Urinary bladder (tissue), 2 donors: Measurements from ENCODE around the gene USP17L21. TPM values are rescaled to one million over a fixed set of nuclear protein-coding genes. Genes with fewer than 3 reads are reported as not detected.

Experiments used
- polyA plus RNA-seq: library from polyadenylated mRNA; stranded (reverse); fragments of 200-250 nt; gene quantifications from one replicate; pipeline ENCODE4 v1.2.3, GENCODE V29; 2013
- total RNA-seq: library from RNA; depleted of rRNA; stranded (reverse); fragments of >200 nt; gene quantifications from one replicate; pipeline ENCODE4 v1.2.3, GENCODE V29; 2014
- donor health status: healthy.

USP17L21 gene
- total and polyA plus RNA-seq, 2 donors = not detected

Other genes with a start within 250 kb of the USP17L21 start
- gene FAM90A26, start 92.5 kb upstream of the USP17L21 start, total RNA-seq = not detected
- gene FAM90A26, start 92.5 kb upstream of the USP17L21 start, polyA plus RNA-seq = not detected
- not detected for gene USP17L10, start 52.2 kb upstream of the USP17L21 start, total RNA-seq
- not detected for gene USP17L10, start 52.2 kb upstream of the USP17L21 start, polyA plus RNA-seq
- not detected for gene USP17L11, start 47.5 kb upstream of the USP17L21 start, total RNA-seq
- not detected for gene USP17L11, start 47.5 kb upstream of the USP17L21 start, polyA plus RNA-seq
- gene USP17L12, start 42.7 kb upstream of the USP17L21 start, total RNA-seq = not detected
- not detected for gene USP17L12, start 42.7 kb upstream of the USP17L21 start, polyA plus RNA-seq
- not detected for gene USP17L13, start 38.0 kb upstream of the USP17L21 start, total RNA-seq
- gene USP17L13, start 38.0 kb upstream of the USP17L21 start, polyA plus RNA-seq = not detected
- not detected for gene USP17L15, start 28.5 kb upstream of the USP17L21 start, total RNA-seq
- not detected for gene USP17L15, start 28.5 kb upstream of the USP17L21 start, polyA plus RNA-seq
- gene USP17L17, start 19.0 kb upstream of the USP17L21 start, total RNA-seq = not detected
- gene USP17L17, start 19.0 kb upstream of the USP17L21 start, polyA plus RNA-seq = not detected
- gene USP17L18, start 14.2 kb upstream of the USP17L21 start, total RNA-seq = not detected
- not detected for gene USP17L18, start 14.2 kb upstream of the USP17L21 start, polyA plus RNA-seq
- gene USP17L19, start 9.5 kb upstream of the USP17L21 start, total RNA-seq = not detected
- not detected for gene USP17L19, start 9.5 kb upstream of the USP17L21 start, polyA plus RNA-seq
- not detected for gene USP17L20, start 4.7 kb upstream of the USP17L21 start, total RNA-seq
- gene USP17L20, start 4.7 kb upstream of the USP17L21 start, polyA plus RNA-seq = not detected
- not detected for gene USP17L22, start 4.7 kb downstream of the USP17L21 start, total RNA-seq
- not detected for gene USP17L22, start 4.7 kb downstream of the USP17L21 start, polyA plus RNA-seq
- gene USP17L24, start 62.3 kb downstream of the USP17L21 start, total RNA-seq = not detected
- gene USP17L24, start 62.3 kb downstream of the USP17L21 start, polyA plus RNA-seq = not detected
- gene USP17L25, start 67.0 kb downstream of the USP17L21 start, total RNA-seq = not detected
- not detected for gene USP17L25, start 67.0 kb downstream of the USP17L21 start, polyA plus RNA-seq
- gene USP17L26, start 71.8 kb downstream of the USP17L21 start, total RNA-seq = not detected
- not detected for gene USP17L26, start 71.8 kb downstream of the USP17L21 start, polyA plus RNA-seq
- gene USP17L5, start 76.5 kb downstream of the USP17L21 start, total RNA-seq = not detected
- not detected for gene USP17L5, start 76.5 kb downstream of the USP17L21 start, polyA plus RNA-seq
- gene USP17L27, start 81.3 kb downstream of the USP17L21 start, total RNA-seq = not detected
- gene USP17L27, start 81.3 kb downstream of the USP17L21 start, polyA plus RNA-seq = not detected
- not detected for gene USP17L28, start 86.0 kb downstream of the USP17L21 start, total RNA-seq
- not detected for gene USP17L28, start 86.0 kb downstream of the USP17L21 start, polyA plus RNA-seq
- gene USP17L29, start 90.8 kb downstream of the USP17L21 start, total RNA-seq = not detected
- gene USP17L29, start 90.8 kb downstream of the USP17L21 start, polyA plus RNA-seq = not detected
- gene USP17L30, start 100.3 kb downstream of the USP17L21 start, total RNA-seq = not detected
- not detected for gene USP17L30, start 100.3 kb downstream of the USP17L21 start, polyA plus RNA-seq
- not detected for gene DEFB131A, start 181.5 kb downstream of the USP17L21 start, total RNA-seq
- gene DEFB131A, start 181.5 kb downstream of the USP17L21 start, polyA plus RNA-seq = not detected